ENCODE measurements around the gene ZNF385C.
A peak's percentile ranks its signal among the peaks of the same experiment; 100 is the strongest.
"Not testable (repeated sequence)": the region's sequence is repeated elsewhere in the genome, so short reads cannot be mapped to it uniquely, and the experiment has no call there.

ZNF385C gene

DNA sequence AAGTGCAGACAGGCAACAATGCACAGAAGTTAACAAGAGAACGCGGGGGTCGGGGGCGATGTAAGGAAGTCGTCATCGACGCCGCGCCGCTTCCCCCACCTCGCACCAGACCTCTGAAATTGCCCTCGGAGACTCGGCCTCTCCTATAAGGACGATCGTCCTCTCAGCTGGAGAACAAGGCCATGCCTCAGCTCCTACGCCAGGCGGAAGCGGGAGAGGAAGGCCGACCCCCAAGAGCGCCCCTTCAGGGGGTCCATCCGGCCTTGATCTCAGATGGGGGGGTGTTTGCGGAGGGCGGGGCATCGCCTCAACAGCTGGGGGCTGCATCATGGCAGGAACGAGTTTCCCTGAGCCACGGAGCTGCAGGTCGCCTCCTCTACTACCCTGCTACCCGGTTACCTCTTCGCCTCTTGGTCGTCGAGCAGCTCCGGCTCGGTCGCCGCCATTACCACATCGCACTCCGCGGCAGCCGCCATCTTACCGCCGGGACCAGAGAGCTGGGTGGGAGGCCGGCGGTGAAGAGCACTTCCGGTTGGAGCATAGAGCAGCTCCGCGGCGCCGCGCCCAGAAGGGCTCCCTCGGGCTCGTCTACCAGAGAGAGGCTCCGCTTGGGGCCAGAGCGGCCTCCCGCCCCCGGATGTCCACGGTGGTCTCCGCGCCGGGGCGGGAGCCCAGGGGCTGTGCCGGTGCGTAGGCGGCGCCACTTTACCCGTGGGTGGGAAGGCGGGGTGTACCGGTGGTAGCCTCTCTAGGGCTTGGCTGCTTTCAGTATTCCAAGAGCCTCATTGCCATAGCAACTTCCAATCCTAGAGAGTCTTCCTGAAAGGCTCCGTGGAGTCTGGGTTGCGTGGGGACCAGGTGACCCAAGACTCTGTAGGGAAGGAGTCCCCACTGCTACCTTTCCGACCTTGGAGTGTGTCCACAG is 81.1 kb downstream of the ZNF385C start, which contains the start of gene DNAJC7:
Gene DNAJC7 (minus strand): TSS at position 499 of the 925 bp plus-strand sequence. CDS start 23 bp downstream, at position 476.
- peak; percentile 91 for DNase-seq

DNA sequence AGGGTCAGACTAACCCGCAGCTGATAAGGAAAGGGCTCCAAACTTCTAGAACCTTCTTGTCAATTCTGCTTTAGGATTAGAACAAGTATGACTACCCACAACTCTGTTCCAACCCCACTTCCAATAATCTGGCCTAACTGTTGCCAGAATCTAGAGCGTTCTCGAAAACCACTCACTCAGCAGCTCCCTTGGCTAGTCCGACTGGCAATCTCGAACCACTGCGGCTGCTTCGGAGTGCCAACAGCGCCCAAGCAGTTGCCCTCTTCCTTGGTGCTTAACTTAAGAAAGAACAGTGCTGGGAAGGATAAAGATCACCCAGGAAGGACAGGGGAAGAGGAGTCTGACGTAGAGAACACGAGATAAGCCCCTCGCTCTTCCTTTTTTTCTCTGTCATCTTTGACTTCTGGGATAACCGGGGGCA is 81.9 kb downstream of the ZNF385C start:
- DNase-seq: no peak

DNA sequence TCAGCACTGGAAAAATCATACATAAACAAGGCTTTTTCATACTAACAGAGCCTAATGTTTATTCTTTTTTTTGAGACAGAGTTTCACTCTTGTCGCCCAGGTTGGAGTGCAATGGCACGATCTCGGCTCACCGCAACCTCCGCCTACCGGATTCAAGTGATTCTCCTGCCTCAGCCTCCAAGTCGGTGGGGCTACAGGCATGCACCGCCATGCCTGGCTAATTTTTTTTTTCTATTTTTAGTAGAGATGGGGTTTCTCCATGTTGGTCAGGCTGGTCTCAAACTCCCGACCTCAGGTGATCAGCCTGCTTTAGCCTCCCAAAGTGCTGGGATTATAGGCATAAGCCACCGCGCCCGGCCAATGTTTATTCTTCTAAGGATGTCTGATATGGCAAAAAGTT is 84.5 kb downstream of the ZNF385C start:
- DNase-seq: not testable (repeated sequence)

DNA sequence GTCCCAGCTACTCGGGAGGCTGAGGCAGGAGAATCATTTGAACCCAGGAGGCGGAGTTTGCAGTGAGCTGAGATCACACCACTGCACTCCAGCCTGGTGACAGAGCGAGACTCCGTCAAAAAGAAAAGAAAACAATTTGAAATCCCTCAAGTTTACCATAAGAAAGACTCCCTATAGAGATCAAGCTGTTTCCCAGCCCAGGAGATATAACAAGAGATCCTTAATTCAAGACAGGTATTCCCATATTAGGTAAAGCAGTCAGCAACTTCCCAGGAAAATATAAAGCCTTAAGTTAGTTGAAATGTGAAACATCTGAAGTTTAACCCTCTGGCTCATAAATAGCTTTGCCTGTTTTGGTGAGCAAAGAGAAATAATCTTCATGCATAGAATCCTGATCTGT is 85.9 kb downstream of the ZNF385C start:
- DNase-seq: not testable (repeated sequence)

DNA sequence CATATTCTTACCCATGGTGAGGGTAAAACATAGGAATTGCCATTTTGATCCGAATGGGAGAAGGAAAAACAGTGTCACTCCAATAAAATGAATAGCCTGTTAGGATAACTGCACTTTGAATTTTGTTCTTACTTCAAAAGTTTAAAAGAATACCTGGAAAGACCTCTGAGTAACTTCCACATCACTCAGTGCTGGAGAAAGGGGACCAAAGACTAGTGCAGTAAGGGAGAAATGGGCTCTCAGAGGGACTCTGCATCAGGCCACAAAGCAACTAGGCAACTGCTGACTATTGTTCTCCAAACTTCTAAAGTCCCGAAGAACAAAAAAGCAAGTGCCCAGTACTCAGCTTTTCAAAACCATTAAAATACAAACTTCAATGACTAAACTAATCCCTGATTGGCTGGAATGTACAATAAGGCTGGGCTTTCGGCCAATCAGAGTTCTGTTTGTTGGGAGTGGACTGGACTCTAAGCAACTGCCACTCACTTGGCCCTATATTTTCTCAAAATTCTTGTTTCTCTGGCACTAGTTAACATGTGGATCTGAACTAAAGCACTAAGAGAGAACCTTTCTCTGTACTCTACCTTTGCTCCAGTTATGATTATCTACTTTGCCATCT is 87.3 kb downstream of the ZNF385C start:
- no peak for DNase-seq

DNA sequence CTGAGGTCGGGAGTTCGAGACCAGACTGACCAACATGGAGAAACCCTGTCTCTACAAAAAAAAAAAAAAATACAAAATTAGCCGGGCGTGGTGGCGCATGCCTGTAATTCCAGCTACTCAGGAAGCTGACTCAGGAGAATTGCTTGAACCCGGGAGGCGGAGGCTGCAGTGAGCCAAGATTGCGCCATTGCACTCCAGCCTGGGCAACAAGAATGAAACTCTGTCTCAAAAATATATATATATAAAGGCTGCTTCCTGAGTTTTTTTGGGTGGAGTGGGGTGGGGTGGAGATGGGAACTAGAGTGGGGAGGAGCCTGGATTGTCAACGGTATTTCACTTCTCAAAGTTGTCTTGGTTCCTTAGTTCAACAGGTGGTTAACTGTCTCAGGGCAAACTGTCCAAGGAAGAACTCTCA is 88.0 kb downstream of the ZNF385C start:
- not testable (repeated sequence) for DNase-seq

DNA sequence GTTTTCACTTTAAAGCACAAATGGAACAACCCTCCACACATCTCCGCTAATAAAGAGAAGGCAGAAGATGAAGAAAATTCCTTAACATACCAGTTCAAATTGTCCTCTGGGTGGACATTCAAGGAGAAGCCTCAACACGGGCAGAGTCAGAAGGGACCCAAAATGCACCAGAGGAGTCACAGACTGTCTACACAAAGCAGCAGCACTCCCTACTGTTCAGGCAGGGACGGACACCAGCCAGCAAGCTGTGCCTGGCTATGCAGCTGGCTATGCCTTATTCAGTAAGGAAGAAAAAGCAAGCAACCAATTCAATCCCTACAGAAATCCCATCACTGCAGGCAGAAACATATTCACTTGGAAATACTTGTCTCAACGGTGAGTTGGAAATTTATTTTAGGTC is 89.1 kb downstream of the ZNF385C start:
- peak; percentile 81 for DNase-seq

DNA sequence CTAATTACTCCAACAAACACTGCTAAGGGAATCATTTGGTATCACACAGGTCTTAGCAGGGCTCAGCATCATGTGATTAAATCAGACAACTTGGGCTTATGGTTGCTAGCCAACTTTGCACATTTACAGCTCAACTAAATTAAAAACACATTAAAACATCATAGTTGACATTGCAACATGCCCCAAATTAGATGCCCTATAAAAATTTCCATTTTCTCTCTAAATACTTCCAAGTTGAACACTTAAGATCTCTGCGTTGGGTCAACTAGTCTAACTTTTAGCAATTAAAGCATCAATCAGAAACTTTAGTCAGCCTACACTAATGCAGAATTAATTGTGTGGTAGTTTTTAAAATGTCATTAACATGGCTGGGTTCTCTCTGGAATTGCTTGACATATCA is 93.1 kb downstream of the ZNF385C start:
- DNase-seq: no peak

DNA sequence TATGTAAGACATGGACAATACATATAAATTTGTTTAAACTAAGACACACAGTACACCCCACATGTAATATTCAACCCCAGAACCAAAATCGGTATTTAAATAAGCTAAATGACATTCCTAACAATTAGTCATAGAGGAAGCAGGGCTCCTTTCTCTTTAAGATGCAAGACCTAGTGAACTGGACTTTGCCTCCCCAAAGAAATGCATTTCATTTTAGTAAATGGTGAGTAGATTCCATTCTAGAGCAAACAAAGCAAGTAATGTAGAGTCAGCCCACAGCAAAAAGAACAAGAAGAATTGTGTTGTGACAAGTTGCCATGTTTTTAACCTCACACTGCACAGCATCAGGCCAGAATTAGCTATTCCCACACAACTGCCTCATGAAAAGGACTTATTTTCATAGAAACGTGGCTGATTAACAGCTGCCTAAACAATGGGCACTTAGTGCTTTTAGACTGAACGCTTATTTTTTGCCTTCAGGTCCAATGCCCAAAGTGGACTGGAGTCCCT is 95.4 kb downstream of the ZNF385C start:
- peak; percentile 38 for DNase-seq

DNA sequence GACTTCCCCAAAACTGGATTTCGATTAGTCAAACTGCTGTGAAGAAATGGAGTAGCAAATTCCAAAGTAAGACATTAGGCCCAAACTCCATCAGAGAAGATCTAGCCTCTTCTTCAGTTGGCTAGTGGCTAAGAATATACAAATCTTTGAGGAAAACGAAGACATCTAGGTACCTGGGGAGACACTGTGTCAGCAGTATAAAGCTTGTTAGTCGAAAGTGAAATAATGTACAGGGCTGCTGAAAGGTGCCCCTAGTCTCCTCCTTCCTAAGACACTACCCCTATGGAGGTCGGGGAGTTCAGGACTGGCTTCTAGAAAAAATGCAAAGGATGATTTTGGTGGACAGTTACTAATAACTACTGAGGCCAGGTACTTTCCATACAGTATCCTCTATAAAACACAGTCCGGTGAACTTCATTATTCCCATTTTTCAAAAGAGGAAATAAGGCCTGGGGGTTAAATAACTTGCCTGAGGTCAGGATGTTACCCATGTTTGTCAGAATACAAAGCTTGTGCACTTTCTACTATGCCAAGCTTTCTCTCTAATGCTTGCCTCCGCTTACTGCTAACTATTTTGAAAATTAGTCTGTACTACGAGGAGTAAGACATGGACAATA is 96.0 kb downstream of the ZNF385C start:
- DNase-seq: no peak

DNA sequence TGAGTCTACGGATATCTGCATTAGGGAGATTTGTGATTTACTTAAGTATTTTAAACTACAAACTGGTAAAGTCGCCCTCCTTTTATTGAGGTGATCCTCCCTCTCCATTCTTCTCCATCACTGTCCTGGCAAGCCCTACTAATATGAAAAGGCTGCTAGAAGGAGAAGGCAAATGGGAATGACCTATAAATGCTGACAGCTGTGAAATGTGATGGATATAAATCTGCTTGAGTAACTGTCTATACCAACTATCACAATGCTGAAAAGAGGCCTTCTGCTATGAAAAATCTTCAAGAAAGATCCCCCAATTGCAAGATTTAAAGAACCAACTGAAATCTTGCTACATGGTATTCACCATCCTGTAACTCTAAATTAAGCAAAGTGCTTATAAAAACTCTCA is 96.5 kb downstream of the ZNF385C start:
- no peak for DNase-seq

DNA sequence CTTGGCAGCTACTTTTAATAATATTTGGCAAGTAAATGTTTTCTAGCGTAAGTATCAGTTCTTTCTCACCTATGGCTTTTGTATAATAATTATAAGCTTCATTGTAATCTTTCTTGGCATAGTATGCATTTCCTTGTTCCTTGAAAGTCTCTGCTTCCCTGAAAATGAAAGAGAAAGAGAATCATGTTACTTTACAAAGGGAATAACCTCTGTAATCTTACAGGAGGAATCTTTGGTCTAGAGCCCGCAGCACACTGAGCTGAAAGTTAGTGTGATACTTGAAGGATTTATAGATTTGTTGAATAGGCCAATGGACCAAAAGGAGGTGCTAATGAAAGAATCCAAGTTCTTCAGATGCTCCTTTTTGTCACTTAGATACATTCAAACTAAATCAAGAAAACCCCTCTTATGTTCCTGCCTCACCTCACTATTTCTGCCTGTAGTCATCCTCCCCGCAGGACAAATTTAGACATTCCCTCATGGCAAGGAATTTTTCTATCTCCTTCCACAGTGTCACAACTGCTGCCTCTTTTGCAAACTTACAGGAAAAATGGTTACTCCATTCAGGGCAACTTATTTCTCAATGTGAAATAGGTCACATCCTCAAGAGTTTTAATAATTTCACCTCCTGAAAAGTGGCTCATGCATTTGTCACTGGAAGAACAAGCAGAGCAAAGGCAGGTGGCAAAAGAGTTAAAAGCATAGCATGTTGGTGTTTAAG is 97.7 kb downstream of the ZNF385C start:
- DNase-seq: no peak

DNA sequence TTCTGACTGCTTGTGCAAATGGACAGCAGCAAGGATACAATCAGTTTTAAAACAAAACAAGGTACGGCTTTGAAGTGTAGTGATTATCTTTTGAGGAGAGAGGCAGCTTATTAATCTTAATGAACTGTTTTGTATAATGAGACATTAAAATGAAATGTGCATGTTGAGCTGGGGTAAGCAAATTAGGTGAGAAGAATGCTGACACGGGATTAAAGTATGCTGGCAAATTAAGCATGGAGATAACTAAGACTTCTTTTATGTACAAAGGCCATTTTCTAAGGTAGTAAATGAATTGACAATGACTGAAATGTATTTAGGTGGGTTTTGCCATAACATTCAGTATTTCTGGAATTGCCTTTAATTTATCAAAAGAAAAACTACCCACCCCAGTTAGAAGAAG is 99.8 kb downstream of the ZNF385C start:
- DNase-seq: no peak

DNA sequence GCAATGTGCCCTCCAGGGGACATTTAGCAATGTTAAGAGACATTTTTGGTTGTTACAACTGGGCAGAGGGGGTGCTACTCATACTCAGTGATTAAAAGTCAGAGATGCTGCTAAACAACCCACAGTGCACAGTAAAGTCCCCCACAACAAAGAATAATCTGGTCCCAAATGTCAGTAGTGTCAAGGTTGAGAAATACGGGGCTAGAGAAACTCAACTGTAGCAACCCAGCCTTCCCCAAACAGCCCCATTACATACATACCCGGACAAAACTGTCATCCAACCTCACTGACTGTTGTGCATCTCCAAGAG is 101.5 kb downstream of the ZNF385C start:
- DNase-seq: no peak

DNA sequence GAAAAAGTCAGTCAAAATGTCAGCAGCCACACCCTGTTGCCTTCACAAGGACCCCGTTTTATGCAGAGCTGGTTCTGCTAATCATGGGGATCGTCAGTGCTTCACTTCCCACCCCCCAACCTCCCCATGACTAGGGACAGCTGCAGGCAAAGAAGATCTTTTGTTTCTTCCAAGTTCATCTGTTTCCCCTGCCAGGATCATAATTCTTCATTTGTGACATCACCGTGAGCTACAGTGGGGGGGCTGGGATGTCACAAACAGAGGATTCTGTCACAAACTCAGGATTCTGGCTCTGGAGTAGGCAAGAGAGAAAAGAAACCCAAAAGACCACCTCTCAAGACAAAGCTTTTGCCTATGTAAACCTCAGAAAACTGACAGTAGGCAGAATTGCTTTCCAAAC is 105.7 kb downstream of the ZNF385C start:
- peak; percentile 84 for DNase-seq

DNA sequence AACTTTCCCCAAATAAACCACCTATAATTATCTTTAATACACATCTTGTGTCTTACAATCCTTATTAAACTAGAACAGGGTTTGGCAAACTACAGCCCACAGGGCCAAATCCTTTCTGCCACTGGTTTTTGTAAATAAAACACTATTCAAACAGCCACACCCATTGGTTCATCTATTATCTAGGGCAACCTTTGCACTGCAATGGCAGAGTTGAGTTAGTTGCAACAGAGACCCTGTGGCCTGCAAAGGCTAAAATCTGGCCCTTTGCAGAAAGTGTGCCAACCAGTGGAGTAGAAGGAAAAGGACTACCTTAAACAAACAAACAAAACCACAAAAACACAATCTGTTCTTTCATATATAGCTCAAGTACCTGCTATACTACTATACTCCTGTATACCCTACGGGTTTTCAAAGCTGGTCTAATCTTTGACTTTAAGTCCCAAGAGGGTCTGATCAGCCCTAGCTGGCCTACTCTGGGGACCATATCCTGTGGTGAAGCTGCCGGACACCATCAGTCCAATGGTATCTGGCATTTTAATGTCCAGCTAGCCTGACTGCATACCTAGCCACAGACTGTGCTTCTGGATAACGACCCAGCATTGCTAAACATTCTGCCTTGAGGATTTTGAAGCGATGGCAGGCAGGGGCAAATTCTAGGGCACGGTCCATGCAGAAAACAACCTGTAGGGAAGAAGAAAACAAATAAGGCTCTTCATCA is 108.4 kb downstream of the ZNF385C start:
- DNase-seq: no peak

DNA sequence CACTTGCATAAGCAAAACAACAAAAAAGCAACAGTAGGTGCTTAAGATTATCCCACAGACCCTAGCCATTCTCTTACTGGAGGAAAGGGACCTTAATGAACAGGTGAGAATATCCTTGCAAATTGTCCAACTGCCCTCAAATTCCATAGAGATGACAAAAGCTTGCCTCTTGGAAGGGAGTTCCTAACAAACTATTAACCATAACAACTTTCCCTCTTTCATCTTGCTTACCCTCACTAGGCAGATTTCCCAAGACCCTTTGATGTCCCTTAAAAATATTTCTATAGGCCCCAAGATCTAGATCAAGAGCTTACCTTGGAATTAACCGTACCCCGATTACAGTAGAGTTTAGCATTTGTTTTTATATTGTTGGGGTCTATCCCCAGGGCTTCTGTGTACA is 109.9 kb downstream of the ZNF385C start:
- DNase-seq: no peak

DNA sequence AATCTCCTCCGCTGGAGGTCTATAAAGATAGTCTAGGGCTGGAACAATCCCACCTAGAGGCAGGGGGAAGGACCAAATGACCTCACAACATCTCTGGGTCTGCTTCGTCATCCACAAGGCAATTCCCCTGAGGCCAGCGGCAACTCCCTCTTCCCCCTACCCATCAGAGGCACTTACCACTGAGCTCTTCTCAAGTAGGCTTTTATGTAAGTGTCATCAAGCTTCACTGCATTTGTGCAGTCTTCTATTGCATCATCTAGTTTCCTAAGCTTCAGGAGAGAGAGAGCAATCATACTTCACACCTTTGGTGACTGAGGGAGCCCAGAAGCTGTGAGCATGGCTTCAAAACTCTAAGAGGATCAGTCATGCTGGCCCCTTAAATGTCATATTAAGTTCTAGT is 110.6 kb downstream of the ZNF385C start:
- no peak for DNase-seq

DNA sequence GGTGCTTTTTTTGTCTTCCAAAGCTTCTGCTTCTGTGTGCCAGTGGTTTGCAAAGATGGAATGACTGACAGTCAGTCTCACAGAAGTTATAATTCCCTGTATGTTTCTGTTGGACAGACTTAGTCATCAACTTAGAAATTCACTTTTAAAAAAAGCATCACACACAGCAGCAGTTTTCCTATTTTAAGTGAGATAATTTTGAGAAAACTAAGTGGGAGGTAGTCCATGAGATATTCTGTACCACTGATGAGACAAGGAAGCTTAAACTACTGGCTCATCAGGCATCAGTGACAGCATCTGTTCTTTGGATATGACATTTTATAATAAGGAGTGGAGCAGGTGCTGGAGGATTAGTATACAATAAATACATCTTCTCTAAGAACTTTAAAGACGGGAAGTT is 111.6 kb downstream of the ZNF385C start:
- DNase-seq: no peak

DNA sequence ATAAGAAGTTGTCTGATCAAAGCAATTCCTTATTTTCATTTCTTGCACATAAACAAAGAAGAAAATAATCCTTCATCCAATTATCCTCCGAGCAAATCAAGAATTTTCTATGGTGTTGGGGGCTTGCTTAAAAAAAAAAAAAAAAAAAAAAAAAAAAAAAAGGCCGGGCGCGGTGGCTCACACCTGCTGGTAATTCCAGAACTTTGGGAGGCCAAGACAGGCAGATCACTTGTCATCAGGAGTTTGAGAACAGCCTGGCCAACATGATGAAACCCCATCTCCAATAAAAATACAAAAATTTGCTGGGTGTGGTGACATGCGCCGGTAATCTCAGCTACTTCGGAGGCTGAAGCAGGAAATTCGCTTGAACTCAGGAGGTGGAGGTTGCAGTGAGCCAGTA is 112.4 kb downstream of the ZNF385C start:
- DNase-seq: no peak

DNA sequence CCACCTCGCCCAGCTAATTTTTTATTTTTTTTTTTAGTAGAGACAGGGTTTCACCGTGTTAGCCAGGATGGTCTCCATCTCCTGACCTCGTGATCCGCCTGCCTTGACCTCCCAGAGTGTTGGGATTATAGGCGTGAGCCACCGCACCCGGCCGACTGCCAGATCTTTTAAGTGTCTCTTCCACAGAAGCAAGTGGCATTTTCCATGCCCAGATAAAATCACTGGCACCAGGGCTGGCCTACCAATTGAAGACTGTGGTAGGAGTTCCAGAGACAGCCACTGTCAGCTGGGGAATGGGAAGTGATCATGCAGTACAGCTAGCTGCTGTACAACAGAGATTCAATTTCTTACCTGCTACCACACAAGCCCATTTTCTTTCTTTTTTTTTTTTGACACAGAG is 113.8 kb downstream of the ZNF385C start:
- no peak for DNase-seq

DNA sequence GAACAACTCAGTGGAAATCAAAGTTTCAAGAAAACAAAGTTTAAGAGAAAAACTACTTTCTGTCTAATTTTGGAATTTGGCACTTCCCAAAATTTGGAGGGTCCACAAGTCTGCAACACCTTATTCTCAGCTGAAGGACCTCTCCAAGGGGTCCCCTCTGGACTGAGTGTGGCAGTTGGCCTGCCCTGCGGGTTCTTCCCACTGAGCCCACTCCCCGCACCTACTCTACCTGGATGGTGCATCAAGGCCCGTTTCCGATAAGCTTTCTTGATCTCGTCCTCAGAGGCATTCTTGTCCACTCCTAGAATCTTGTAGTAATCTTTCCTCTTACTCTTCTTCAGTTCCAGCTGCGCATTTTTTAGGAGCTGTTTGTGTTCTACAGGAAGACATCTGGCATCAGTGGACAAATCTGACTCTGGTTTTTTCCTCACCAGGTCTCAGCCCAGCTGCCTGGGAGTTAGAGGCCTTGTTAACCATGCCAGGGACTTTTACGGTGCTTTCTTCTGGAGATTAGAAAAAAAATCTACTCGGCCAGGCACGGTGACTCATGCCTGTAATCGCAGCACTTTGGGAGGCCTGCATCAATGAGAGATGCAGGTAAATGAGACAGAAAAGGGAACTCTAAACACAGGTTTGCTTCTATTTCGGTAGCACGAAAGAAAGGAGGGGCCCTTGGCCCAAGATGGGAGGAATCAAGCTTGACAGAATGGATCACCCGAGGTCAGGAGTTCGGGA is 116.1 kb downstream of the ZNF385C start:
- DNase-seq: no peak
